Esophagus squamous epithelium (tissue), 5 donors: Measurements from ENCODE around the gene WDR75. TPM values are rescaled to one million over a fixed set of nuclear protein-coding genes. Genes with fewer than 3 reads are reported as not detected.

Experiments used
- DNase-seq: peaks from one replicate; lab custom pipeline; 2025; lab: John Stamatoyannopoulos, UW
- H3K27ac ChIP-seq, 4 donors: fragments of 200-600 bp; sonication (generic); one replicate each; pipeline ENCODE4 v1.5.1; 2016 to 2019; ENCODE audit warnings: mild to moderate bottlenecking in 1 of 4
- H3K27me3 ChIP-seq, 4 donors: fragments of 200-600 bp; sonication (generic); 1 replicate in 3 of 4; 2 replicates in 1 of 4; pipeline versions ENCODE4 v1.5.1 to v1.6.0; 2017 to 2021; ENCODE audit warnings: antibody characterized with exemption in 1 of 4
- H3K36me3 ChIP-seq, 3 donors: fragments of 200-600 bp; sonication (generic); one replicate each; pipeline ENCODE4 v1.5.1; 2016 to 2019
- H3K4me1 ChIP-seq, 3 donors: fragments of 200-600 bp; sonication (generic); one replicate each; pipeline ENCODE4 v1.5.1; 2017 to 2019
- H3K4me3 ChIP-seq, 4 donors: fragments of 200-600 bp; sonication (generic); 1 replicate in 3 of 4; 2 replicates in 1 of 4; pipeline ENCODE4 v1.5.1; 2016 to 2019; ENCODE audit warnings: mild to moderate bottlenecking in 2 of 4, moderate library complexity in 1 of 4
- H3K9me3 ChIP-seq, 3 donors: fragments of 200-600 bp; sonication (generic); one replicate each; pipeline ENCODE4 v1.5.1; 2016 to 2019
- CTCF ChIP-seq, 6 experiments: fragments of 450-650 bp in 4 of 6; fragments of 200-600 bp in 2 of 6; sonication (generic) in 2 of 6; IDR thresholded peaks; one replicate each; pipeline ENCODE4 v1.5.1; 2016 to 2019; ENCODE audit warnings: antibody characterized with exemption in 6 of 6, mild to moderate bottlenecking in 4 of 6, moderate library complexity in 4 of 6
- POLR2A ChIP-seq, 4 donors: fragments of 450-650 bp; IDR thresholded peaks; one replicate each; pipeline ENCODE4 v1.6.1; 2017; ENCODE audit warnings: antibody characterized with exemption in 4 of 4, mild to moderate bottlenecking in 4 of 4, moderate library complexity in 3 of 4
- WGBS, 2 donors: methylation state at CpG; one replicate each; pipeline ENCODE4 v1.1.5; 2018; 5-methylcytosine and 5-hydroxymethylcytosine counted together
- intact Hi-C: fragments of 100-400 bp; cut with DNase I; formaldehyde crosslinking; loops from one replicate; pipeline ENCODE4 v1.15.0; 2022
- total RNA-seq, 4 donors: library from RNA; depleted of rRNA; stranded (reverse); fragments of >200 nt; gene quantifications; one replicate each; pipeline ENCODE4 v1.1.0, GENCODE V29; 2016
- donor health status: DM: yes; HTN: yes; CAD: no.

Gene WDR75
- total RNA-seq, 4 donors from 2014 or later = 15.8 to 44.4 (median 30.6) TPM

- 23 to 28% methylated on average over 1 of the region's 1 CpG for WGBS, 2 donors
- no peaks in the 10 kb centered on the region for H3K36me3 ChIP-seq
- no peak for DNase-seq
- H3K27me3 ChIP-seq = peaks cover 0 to 4% (median 0%) of the 10 kb centered on the region in 4 donors
- TF ChIP-seq POLR2A (IDR thresholded peaks at IDR 0.05) = no peak
- no peak for TF ChIP-seq CTCF (IDR thresholded peaks at IDR 0.05)
- no peak overlapping the region for H3K27ac ChIP-seq
- H3K4me1 ChIP-seq = no peaks in the 10 kb centered on the region
- intact Hi-C loops = no loop called here
- H3K9me3 ChIP-seq = no peaks in the 10 kb centered on the region
- H3K4me3 ChIP-seq = no peak overlapping the region
These were observed 57.9 kb downstream of the WDR75 start for GRCh38 chr2:189499137-189499536.

DNA sequence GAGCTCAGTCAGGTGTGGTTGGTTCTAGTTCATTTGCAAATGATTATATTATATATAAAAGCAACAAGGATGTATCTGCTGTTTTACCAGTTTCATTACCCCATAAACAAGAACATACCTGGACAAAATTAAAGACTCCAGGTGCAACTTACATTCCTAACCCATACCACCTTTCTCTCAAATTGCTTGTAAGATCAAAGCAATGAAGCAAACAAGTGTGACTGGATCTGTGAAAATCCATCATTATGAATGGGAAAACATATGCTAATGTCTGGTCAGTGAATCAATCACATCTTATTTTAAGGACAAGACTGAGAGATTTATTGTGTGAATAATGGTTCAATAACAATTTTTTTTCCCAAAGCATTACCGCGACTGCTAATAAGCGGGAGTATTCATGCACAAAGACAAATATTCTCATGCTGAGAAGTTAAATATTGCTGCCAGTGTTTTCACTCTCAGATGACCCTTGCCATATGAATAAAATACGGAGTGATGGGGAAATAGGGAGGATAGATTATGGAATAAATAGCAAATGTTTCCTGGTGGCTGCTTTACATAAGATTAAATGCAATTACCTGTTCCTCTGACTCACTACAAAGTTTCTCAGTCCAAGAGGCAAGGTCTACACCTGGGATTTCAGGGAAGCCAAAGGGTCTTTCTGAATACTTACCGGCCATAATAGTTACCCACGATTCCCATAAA is 59.3 kb downstream of the WDR75 start:
- peaks cover 0 to 4% (median 0%) of the 10 kb centered on the region in 4 donors for H3K27me3 ChIP-seq
- H3K36me3 ChIP-seq = no peaks in the 10 kb centered on the region
- intact Hi-C loops = no loop called here
- H3K9me3 ChIP-seq = no peaks in the 10 kb centered on the region
- WGBS, 2 donors = 64 to 70% methylated on average over 6 of the region's 6 CpGs
- no peak for TF ChIP-seq POLR2A (IDR thresholded peaks at IDR 0.05)
- TF ChIP-seq CTCF (IDR thresholded peaks at IDR 0.05) = no peak
- H3K27ac ChIP-seq = no peak overlapping the region
- no peak overlapping the region for H3K4me3 ChIP-seq
- no peak for DNase-seq
- peaks cover 0 to 9% (median 0%) of the 10 kb centered on the region in 3 donors for H3K4me1 ChIP-seq

GRCh38 chr2:189501487-189501886 is 60.2 kb downstream of the WDR75 start:
- Histone ChIP-seq H3K4me3 (no peak overlapping the region), H3K36me3 (no peaks in the 10 kb centered on the region), H3K4me1 (peaks cover 0 to 9% (median 0%) of the 10 kb centered on the region in 3 donors), H3K27me3 (peaks cover 0 to 4% (median 0%) of the 10 kb centered on the region in 4 donors), H3K27ac (no peak overlapping the region), H3K9me3 (no peaks in the 10 kb centered on the region)
- intact Hi-C loops = no loop called here
- WGBS, 2 donors = 64 to 65% methylated on average over 2 of the region's 2 CpGs
- TF ChIP-seq CTCF (IDR thresholded peaks at IDR 0.05) = no peak
- no peak for DNase-seq

GRCh38 chr2:189502714-189503113 is 61.4 kb downstream of the WDR75 start:
- TF ChIP-seq POLR2A (IDR thresholded peaks at IDR 0.05) (no peak), CTCF (IDR thresholded peaks at IDR 0.05) (no peak)
- peaks cover 0 to 4% (median 0%) of the 10 kb centered on the region in 4 donors for H3K27me3 ChIP-seq
- no peak overlapping the region for H3K27ac ChIP-seq
- H3K36me3 ChIP-seq = no peaks in the 10 kb centered on the region
- no peak for DNase-seq
- H3K9me3 ChIP-seq = no peaks in the 10 kb centered on the region
- 88 to 90% methylated on average over 2 of the region's 2 CpGs for WGBS, 2 donors
- intact Hi-C loops = no loop called here
- H3K4me1 ChIP-seq = peaks cover 0 to 14% (median 0%) of the 10 kb centered on the region in 3 donors
- H3K4me3 ChIP-seq = no peak overlapping the region

DNA sequence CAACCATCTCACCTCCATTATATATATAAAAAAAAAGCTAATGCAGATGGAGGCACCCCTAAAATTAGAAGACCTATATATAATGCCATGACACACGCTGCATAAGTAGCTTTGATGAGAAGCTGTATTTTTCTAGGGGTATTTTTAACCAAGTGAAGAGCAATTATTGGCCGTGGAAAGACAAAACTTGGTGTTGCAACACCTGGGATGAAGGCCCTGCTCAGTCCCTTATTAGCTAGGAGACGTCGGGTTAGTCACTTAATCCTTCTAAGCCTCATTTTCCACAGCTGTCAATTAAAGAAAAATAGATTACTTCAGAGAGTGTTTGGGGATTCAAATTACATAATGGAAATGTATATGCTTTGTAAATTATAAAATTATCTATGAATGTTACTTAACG is 63.0 kb downstream of the WDR75 start:
- peaks cover 0 to 4% (median 0%) of the 10 kb centered on the region in 4 donors for H3K27me3 ChIP-seq
- WGBS, 2 donors = 39 to 43% methylated on average over 5 of the region's 5 CpGs
- no peak overlapping the region for H3K27ac ChIP-seq
- H3K4me3 ChIP-seq = no peak overlapping the region
- intact Hi-C loops = no loop called here
- TF ChIP-seq POLR2A (IDR thresholded peaks at IDR 0.05) (no peak), CTCF (IDR thresholded peaks at IDR 0.05) (no peak)
- no peaks in the 10 kb centered on the region for H3K9me3 ChIP-seq
- DNase-seq = no peak
- H3K36me3 ChIP-seq = no peaks in the 10 kb centered on the region
- peaks cover 0 to 14% (median 0%) of the 10 kb centered on the region in 3 donors for H3K4me1 ChIP-seq
